Left lobe of liver (tissue), 2 donors: Measurements from ENCODE around the gene GABRR2. TPM values are rescaled to one million over a fixed set of nuclear protein-coding genes. Genes with fewer than 3 reads are reported as not detected.

Source experiments
- ATAC-seq: fragments of 200-7000 bp; cut with Tn5 transposase; one replicate; pipeline ENCODE4 v1.9.1; 2020; ENCODE audit warnings: mild to moderate bottlenecking, moderate library complexity
- DNase-seq: peaks from one replicate; pipeline ENCODE4 v3.0.0-alpha.2; 2020; ENCODE audit warnings: low spot score
- total RNA-seq: library from RNA; stranded (reverse); gene quantifications from one replicate; pipeline ENCODE4 v1.2.1, GENCODE V29; 2021
- donor health status: DM: no; HTN: no; CAD: no; lungs with moderate emphysema.
- donor health status: DM: no; HTN: yes; CAD: no.

The GABRR2 gene
- total RNA-seq = 0.58 TPM

DNA sequence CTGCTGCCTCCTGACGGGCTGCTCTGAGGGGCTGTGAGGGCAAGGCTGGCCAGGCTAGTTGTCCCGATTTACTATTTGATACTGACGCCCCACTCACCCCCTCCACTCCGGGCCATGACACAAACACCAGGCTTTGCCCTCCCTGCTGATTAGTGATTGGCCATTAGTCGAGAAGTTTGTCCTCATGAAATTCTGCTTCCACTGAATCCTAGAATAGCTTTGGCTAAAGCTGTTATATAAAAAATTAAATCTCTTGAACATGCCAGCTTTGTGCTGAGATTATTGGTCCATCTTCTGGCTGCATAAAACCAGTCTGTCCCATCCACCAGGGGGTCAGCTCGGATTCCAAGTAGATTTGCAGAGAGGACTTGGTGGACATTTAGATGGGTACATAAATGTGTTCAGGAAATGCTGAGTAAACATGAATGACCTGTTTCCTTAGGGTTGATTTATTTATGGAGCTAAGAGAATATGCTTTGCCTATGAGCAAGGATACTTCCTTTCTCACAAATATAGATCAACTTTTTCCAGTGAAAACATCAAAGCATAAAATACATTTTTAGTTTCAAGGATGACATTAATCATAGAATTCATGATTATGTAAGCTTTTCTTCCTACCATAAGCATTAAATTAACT, at the start of gene GABRR2:
Gene GABRR2 (minus strand): TSS at position 51 of the 637 bp plus-strand sequence. CDS start 134 bp downstream, outside the sequence.
- DNase-seq = no peak
- ATAC-seq = no peak

GRCh38 chr6:89364586-89364985, 49.5 kb upstream of the GABRR2 start:
- no peak for ATAC-seq

DNA sequence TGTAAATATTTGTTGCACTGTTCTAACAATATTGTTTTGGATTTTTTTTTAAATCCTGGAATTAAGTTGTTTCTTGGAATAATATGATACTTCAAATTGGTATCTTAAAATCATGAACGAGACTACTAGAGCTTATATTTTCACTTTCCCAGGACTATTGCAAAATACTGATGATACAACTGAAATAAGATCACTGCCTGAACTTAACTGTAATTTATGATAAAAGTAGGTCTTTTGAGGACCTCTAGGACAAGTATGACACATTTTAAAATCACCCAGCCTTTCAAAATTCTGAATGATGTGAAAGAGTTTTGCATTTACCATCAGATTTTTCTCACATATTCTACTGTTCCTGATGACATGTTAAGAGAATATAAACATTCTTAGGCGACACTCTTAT, 46.1 kb upstream of the GABRR2 start:
- no peak for DNase-seq
- ATAC-seq = no peak

More at GRCh38 chr6:89364586-89364985, 49.5 kb upstream of the GABRR2 start:
- no peak for DNase-seq

GRCh38 chr6:89360415-89360999, 45.4 kb upstream of the GABRR2 start:
- DNase-seq = no peak
- no peak for ATAC-seq

- ATAC-seq (no peak), DNase-seq (no peak)
Measured at GRCh38 chr6:89359561-89359960, 44.5 kb upstream of the GABRR2 start.

DNA sequence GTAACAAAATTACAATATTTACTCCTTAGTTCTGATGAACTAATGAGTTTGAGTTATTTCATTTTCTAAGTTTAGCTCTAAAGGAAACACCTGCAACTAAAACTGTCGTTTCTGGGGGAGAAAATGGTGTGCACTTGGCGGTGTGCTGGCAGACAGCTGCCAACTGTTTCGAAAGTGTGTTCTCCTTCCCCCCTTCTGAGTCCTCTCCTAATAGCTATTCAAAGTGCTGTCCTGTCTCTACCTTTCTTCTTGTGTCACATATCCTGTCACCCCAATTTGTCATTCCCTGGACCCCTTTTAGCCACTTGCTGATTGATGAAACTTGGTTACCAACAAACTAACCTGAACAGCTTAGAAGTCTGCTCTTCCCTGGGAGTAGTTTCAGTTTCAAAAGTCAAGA, 42.3 kb upstream of the GABRR2 start:
- ATAC-seq (peak; percentile 26), DNase-seq (no peak)

DNA sequence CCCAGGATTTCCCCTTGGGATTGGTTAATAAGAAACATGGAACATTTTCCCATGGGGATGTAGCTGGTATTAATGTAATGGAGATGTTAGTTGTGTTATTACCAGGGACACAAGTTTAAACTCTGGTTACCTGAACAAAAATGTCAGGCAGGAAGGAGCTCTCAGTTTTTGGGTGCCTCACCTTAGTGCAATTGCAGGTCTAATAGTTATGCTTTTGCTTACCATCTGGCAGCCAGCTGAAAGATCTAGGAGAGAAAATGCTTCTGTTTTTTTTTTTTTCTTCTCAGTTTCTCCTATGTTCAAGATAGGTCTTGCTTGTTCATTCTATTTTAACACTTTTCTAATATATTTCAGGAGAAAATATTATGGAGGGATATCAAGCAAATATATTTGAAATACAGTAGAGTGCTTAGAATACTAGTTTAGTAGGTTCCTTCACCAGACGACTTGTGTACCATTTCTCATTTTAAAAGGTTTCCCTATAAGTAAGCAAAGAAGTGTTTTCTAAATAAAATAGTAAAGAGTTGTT, 41.6 kb upstream of the GABRR2 start:
- DNase-seq (no peak), ATAC-seq (no peak)

GRCh38 chr6:89355511-89356194, 40.6 kb upstream of the GABRR2 start:
- DNase-seq = no peak
- no peak for ATAC-seq

GRCh38 chr6:89353702-89354392, 38.7 kb upstream of the GABRR2 start:
- ATAC-seq (no peak), DNase-seq (no peak)

DNA sequence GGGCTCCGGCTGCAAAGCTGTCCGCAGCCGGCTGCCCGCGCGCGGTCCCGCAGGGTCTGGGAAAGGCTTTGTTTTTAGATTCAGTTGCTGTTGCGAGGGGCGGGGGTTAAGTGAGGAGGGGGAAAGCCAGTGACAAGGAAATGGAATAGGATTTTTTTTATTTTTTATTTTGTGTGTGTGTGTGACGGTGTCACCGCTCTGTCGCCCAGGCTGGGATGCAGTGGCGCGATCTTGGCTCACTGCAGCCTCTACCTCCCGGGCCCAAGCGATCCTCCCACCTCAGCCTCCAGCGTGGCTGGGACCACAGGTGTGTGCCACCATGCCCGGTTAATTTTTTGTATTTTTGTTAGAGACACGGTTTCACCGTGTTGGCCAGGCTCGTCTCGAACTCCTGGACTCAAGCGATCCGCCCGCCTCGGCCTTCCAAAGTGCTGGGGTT, 38.0 kb upstream of the GABRR2 start:
- DNase-seq (peak; percentile 51), ATAC-seq (no peak)

GRCh38 chr6:89352278-89353117, 37.4 kb upstream of the GABRR2 start, which contains the start of gene UBE2J1:
Gene UBE2J1, minus strand, starts transcription at chr6:89352722. Its CDS starts 153 bp downstream, at chr6:89352569.
- ATAC-seq = peak; percentile 93
- peak; percentile 98 for DNase-seq

DNA sequence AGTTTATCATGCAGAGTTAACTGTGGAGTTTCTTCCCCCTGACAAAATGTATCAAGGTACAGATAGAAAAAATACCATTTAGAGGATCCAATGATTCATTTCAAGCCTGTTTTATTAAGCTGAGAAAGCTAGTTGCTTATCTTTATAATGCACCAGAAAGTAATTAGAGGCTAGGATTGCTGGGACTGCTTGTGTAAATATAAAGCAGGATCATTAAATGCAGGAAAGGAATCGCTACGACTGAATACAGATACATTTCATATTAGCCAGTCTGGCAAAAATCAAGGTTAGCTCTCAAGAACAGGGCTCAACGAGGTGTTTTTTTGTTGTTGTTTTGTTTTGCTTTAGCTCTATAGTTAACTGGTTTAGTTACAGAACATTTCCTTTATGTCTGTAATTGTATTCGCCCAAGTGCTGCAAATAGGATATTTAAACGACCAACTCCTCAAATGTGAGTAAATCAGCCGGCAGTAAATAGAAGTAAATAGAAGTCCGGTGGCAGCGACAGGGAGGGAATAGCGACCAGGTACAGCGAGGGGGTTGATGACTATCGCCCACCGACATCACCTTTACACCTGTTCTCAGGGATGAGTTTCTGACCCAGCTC, 36.7 kb upstream of the GABRR2 start:
- DNase-seq = no peak
- no peak for ATAC-seq

DNA sequence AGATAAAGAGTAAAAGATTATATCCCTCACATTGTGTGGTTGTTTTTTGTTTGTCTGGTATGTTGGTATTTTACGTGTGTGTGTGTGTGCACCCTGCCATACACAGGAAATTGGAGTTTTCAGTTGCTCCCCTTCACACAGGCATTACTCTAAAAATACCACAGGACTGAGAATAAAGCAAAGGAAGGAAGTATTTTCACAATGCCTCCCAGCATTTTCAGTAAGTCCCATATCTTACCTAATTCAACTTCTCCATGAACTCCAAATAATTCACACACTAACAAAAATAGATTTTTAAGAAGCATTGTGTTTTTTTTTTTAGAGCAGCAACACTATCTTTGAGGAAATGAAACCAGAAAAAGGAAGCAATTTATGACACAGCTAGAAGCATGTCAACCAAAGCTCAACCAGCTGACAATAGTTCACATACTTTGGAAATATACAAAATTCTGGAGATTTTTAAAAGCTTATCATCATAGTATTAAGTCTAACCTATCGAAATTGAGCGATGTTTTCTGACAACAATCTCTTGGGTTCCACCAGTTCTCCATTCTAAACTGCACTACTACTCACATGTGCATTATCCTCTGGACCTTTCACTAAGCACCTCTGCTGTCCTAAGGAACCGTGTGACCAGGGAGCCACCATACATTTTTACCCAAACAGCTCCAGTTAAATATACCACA, 35.3 kb upstream of the GABRR2 start:
- ATAC-seq (no peak), DNase-seq (no peak)

GRCh38 chr6:89348372-89348771, 33.3 kb upstream of the GABRR2 start:
- ATAC-seq = no peak

GRCh38 chr6:89347825-89348224, 32.7 kb upstream of the GABRR2 start:
- ATAC-seq (no peak), DNase-seq (no peak)

More at GRCh38 chr6:89348372-89348771, 33.3 kb upstream of the GABRR2 start:
- no peak for DNase-seq

GRCh38 chr6:89346433-89346832, 31.3 kb upstream of the GABRR2 start:
- ATAC-seq = no peak
- no peak for DNase-seq

DNA sequence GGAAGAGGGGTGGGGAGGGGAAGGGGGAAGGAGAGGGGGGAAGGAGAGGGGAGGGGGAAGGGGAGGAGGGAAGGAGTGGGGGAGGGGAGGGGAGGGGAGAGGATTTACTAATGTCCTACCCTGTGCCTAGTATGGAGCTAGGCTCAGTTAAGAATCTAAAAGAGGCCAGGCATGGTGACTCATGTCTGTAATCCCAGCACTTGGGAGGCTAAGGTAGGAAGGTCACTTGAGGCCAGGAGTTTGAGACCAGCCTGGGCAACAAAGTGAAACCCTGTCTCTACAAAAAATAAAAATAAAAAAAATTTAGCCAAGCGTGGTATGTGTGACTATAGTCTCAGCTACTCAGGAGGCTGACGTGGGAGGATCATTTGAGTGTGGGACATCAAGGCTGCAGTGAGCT, 24.5 kb upstream of the GABRR2 start:
- ATAC-seq = no peak
- no peak for DNase-seq

GRCh38 chr6:89335164-89335563, 20.1 kb upstream of the GABRR2 start:
- DNase-seq (no peak), ATAC-seq (no peak)

DNA sequence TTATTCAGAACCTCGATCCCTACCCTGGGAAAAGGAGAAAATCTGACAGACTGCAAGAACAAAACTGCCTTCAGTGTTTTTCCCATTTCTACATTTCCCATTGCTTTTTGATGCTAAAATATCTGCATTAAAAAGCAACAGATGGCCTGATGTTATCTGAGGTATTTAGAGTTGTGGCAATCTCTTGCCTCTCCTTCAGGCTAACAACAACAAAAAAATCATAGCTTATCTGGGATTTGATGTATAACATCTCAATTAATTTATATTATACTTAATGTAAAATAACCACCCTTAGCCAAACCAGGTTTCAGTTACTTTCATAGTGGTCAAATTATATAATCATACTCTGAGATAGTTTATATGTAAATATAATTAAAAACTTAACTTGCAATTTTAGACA, 15.8 kb upstream of the GABRR2 start:
- DNase-seq (no peak), ATAC-seq (no peak)
